ENCODE results near the gene VPS26C.

Gene VPS26C

GRCh38 chr21:37266515-37267221 is 466 bp downstream of the VPS26C start:
- ChIA-PET POLR2A (interaction anchor here (1.0 to 2.3 kb wide), 5 partner anchors 9 to 298 kb away, joined by 4 to 11 read pairs (median 5); no protein-coding TSS in a partner anchor), CTCF (interaction anchor here (0.7 to 1.2 kb wide), 2 partner anchors 10 to 243 kb away, joined by 3 to 4 read pairs; no protein-coding TSS in a partner anchor)
- no peak for DNase-seq (ENCODE audit: low read depth, low spot score)
- peak overlapping the region; percentile 90 for H3K4me3 ChIP-seq (ENCODE audit: low read depth, low read length)
- TF ChIP-seq CTCF (IDR thresholded peaks at IDR 0.05; ENCODE audit: insufficient read depth, low read length, missing control alignments) = no peak

- no peak for DNase-seq (ENCODE audit: low read depth, low spot score)
- TF ChIP-seq CTCF (IDR thresholded peaks at IDR 0.05; ENCODE audit: insufficient read depth, low read length, missing control alignments) = no peak
- POLR2A ChIA-PET = interaction anchor here (0.7 to 1.3 kb wide), 2 partner anchors 10 to 31 kb away, joined by 3 read pairs; no protein-coding TSS in a partner anchor
- CTCF ChIA-PET = no interaction called here
- H3K4me3 ChIP-seq (ENCODE audit: low read depth, low read length) = no peak overlapping the region
Measured at GRCh38 chr21:37264808-37265207, 2.3 kb downstream of the VPS26C start.

- no peak for TF ChIP-seq CTCF (IDR thresholded peaks at IDR 0.05; ENCODE audit: insufficient read depth, low read length, missing control alignments)
- no peak for DNase-seq (ENCODE audit: low read depth, low spot score)
- CTCF ChIA-PET = interaction anchor here (1.4 kb wide), 1 partner anchor 198 kb away, joined by 3 read pairs; no protein-coding TSS in a partner anchor
- POLR2A ChIA-PET = interaction anchor here (0.7 to 1.3 kb wide), 2 partner anchors 9 to 30 kb away, joined by 3 read pairs; no protein-coding TSS in a partner anchor
- H3K4me3 ChIP-seq (ENCODE audit: low read depth, low read length) = no peak overlapping the region
Measured at GRCh38 chr21:37263827-37264600, 3.1 kb downstream of the VPS26C start.

DNA sequence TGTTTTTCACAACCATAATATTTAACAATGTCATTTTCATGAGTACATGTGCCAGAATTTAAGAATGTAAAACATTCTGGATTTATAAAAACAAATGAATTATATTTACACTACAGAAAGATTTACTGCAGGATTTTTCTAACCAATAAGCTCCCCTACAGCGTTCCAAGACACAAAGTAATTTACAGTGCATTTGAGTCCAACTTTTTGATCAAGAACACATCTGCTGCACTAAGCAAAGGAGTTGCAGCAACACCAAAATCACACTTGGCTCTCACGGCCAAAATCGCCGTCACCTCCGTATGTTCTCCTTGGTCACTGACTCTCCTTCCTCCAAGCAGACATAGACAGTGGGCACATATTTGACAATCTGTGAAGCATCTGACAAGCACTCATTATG is 7.7 kb downstream of the VPS26C start:
- no peak overlapping the region for H3K4me3 ChIP-seq (ENCODE audit: low read depth, low read length)
- ChIA-PET POLR2A (no interaction called here), CTCF (interaction anchor here (0.9 to 1.0 kb wide), 2 partner anchors 9 to 106 kb away, joined by 3 read pairs; no protein-coding TSS in a partner anchor)
- no peak for TF ChIP-seq CTCF (IDR thresholded peaks at IDR 0.05; ENCODE audit: insufficient read depth, low read length, missing control alignments)
- DNase-seq (ENCODE audit: low read depth, low spot score) = no peak

DNA sequence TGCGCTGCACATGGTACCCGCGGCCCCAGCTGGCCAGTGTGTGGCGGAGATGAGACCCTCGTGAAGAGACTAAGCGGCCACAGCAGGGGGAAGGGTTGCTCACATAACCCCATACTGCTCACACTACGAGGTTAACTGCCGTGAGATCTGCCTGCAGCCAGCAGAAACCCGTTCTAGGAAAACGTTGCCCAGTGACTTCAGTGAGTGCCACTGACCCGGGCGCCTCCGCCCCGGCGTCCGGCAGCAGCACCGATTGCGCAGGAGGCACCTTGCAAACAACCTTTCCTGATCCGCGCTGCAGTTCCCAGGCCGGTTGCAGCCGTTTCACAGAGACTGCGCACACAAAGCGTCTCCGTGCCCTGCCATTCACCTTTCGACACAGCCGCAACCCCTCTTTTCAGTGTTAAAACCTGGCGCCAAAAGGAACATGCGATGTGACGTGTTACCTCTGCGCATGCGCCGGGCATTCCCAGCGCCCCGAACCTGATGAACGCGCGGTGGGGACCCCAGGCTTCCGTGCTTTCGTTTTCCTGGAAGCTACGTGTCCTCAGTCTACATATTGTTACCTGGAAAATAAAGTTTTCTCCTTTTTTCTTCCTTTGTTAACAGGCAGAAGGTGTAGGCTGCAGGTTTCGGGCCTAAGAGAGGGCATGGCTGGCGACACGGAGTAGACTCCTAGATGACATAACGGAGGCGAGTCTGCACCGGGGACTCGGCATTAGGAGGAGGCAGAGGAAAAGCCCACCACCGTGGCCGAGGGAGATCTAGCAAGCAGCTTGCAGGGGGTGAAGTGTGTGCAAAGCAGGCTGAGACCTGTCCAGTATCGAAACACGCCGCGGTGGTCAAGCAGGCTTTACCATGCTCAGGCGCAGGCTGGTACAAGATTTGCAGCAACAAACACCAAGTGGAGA is 8.9 kb downstream of the VPS26C start:
- no peak for TF ChIP-seq CTCF (IDR thresholded peaks at IDR 0.05; ENCODE audit: insufficient read depth, low read length, missing control alignments)
- H3K4me3 ChIP-seq (ENCODE audit: low read depth, low read length) = peak overlapping the region; percentile 61
- CTCF ChIA-PET = interaction anchor here (0.9 to 1.0 kb wide), 2 partner anchors 7 to 107 kb away, joined by 3 read pairs; no protein-coding TSS in a partner anchor
- no peak for DNase-seq (ENCODE audit: low read depth, low spot score)
- POLR2A ChIA-PET = interaction anchor here (1.2 kb wide), 1 partner anchor 9 kb away, joined by 4 read pairs; the partner anchor contains the start of gene VPS26C

Data from AG04449 (cell line).